HCT116 (cell line): ENCODE measurements around the gene BABAM2. TPM values are rescaled to one million over a fixed set of nuclear protein-coding genes. Genes with fewer than 3 reads are reported as not detected.

Source experiments
- ATAC-seq: fragments of 200-7000 bp; cut with Tn5 transposase; 2 replicates; pipeline ENCODE4 v1.9.1; 2020; ENCODE audit warnings: mild to moderate bottlenecking, moderate library complexity
- BruUV-seq: library from RNA; stranded (reverse); fragments of 400-500 nt; replicated peaks from 2 replicates; lab custom pipeline; 2021; lab: Mats Ljungman, UMichigan
- CTCF ChIA-PET: fragments of 300-600 bp; sonication (Branson Sonifier 250); formaldehyde crosslinking; loops from one replicate; lab custom pipeline; 2021; ENCODE audit warnings: antibody characterized with exemption; lab: Charles Lee
- POLR2A ChIA-PET: fragments of 300-600, 350-600 bp; sonication (Branson Sonifier 250); formaldehyde crosslinking; loops from one replicate; lab custom pipeline; 2021; ENCODE audit warnings: antibody characterized with exemption; lab: Charles Lee
- RAD21 ChIA-PET, 2 experiments: fragments of 300-600 bp; sonication (Branson Sonifier 250); formaldehyde crosslinking; loops; one replicate each; lab custom pipeline; 2023; ENCODE audit warnings: low total read pairs in 2 of 2; ENCODE audit not compliant: uncharacterized antibody in 2 of 2, unreplicated experiment in 2 of 2, low non-redundant PET in 1 of 2; lab: Charles Lee
- DNase-seq: peaks from one replicate; pipeline ENCODE4 v3.0.0-alpha.2; 2010; ENCODE audit warnings: low read depth, low spot score
- H2AFZ ChIP-seq: fragments of 200-600 bp; shearing (Covaris generic), sonication (generic); 2 replicates; pipeline ENCODE4 v1.6.1; 2017; ENCODE audit warnings: low read depth, mixed run types, mixed read lengths, antibody characterized with exemption, low read length; ENCODE audit not compliant: poor library complexity, severe bottlenecking
- H3K27ac ChIP-seq: 2 replicates; pipeline ENCODE4 v1.5.1; 2012; ENCODE audit warnings: low read depth, low read length
- H3K27me3 ChIP-seq: fragments of 200-600 bp; sonication (generic); 2 replicates; pipeline ENCODE4 v1.6.1; 2016; ENCODE audit warnings: mixed run types, low read length, mixed read lengths; ENCODE audit not compliant: insufficient read depth
- H3K36me3 ChIP-seq, 2 experiments: fragments of 200-500 bp in 1 of 2; fragments of 200-600 bp in 1 of 2; sonication (Bioruptor generic) in 1 of 2; sonication (generic) in 1 of 2; 2 replicates each; pipeline versions ENCODE4 v1.5.1 to v1.6.1; 2014 to 2016; ENCODE audit warnings: low read length in 2 of 2, inconsistent platforms in 1 of 2, mixed read lengths in 1 of 2, mixed run types in 1 of 2; ENCODE audit not compliant: insufficient read depth in 2 of 2, control insufficient read depth in 1 of 2
- H3K4me1 ChIP-seq, 2 experiments: fragments of 200-600 bp in 1 of 2; sonication (generic) in 1 of 2; 2 replicates each; pipeline versions ENCODE4 v1.5.1 to v1.6.1; 2012 to 2017; ENCODE audit warnings: low read length in 2 of 2, inconsistent platforms in 1 of 2, mild to moderate bottlenecking in 1 of 2, mixed read lengths in 1 of 2, mixed run types in 1 of 2, moderate library complexity in 1 of 2; ENCODE audit not compliant: insufficient read depth in 2 of 2, control insufficient read depth in 1 of 2
- H3K4me2 ChIP-seq: fragments of 200-600 bp; sonication (generic); 2 replicates; pipeline ENCODE4 v1.6.1; 2017; ENCODE audit warnings: mixed run types, low read length, mixed read lengths
- H3K4me3 ChIP-seq, 2 experiments: fragments of 200-600 bp in 1 of 2; sonication (generic) in 1 of 2; replicated peaks in 1 of 2; 2 replicates each; pipeline ENCODE4 v1.5.1; 2011 to 2016; ENCODE audit warnings: low read length in 2 of 2, control low read depth in 1 of 2, low read depth in 1 of 2, mild to moderate bottlenecking in 1 of 2, mixed read lengths in 1 of 2, mixed run types in 1 of 2
- H3K79me2 ChIP-seq: fragments of 200-600 bp; sonication (generic); 2 replicates; pipeline ENCODE4 v1.6.1; 2017; ENCODE audit warnings: mild to moderate bottlenecking, mixed run types, low read length, moderate library complexity, mixed read lengths; ENCODE audit not compliant: insufficient read depth
- H3K9ac ChIP-seq: fragments of 200-600 bp; sonication (generic); 2 replicates; pipeline ENCODE4 v1.6.1; 2016; ENCODE audit warnings: low read length, mixed read lengths
- H3K9me2 ChIP-seq: fragments of 200-600 bp; sonication (generic), shearing (Covaris generic); 2 replicates; pipeline ENCODE4 v1.6.1; 2017; ENCODE audit warnings: mixed run types, mild to moderate bottlenecking, moderate library complexity; ENCODE audit not compliant: insufficient read depth
- H3K9me3 ChIP-seq, 2 experiments: fragments of 200-500 bp in 1 of 2; fragments of 200-600 bp in 1 of 2; sonication (Bioruptor generic) in 1 of 2; sonication (generic) in 1 of 2; 2 replicates each; pipeline ENCODE4 v1.6.1; 2014 to 2017; ENCODE audit warnings: low read length in 2 of 2, mixed read lengths in 2 of 2, inconsistent platforms in 1 of 2, low read depth in 1 of 2, mild to moderate bottlenecking in 1 of 2, mixed run types in 1 of 2, moderate library complexity in 1 of 2; ENCODE audit not compliant: control insufficient read depth in 1 of 2, insufficient read depth in 1 of 2
- H4K20me1 ChIP-seq: fragments of 200-600 bp; sonication (generic), shearing (Covaris generic); 2 replicates; pipeline ENCODE4 v1.6.1; 2017; ENCODE audit warnings: mixed run types, mild to moderate bottlenecking, moderate library complexity; ENCODE audit not compliant: insufficient read depth
- ATF3 ChIP-seq: IDR thresholded peaks from 2 replicates; pipeline ENCODE4 v1.6.1; 2012
- CEBPB ChIP-seq: IDR thresholded peaks from 2 replicates; pipeline ENCODE4 v1.6.1; 2012; ENCODE audit warnings: low read depth
- EZH2 ChIP-seq: fragments of 200-600 bp; sonication (generic); IDR thresholded peaks from 2 replicates; pipeline ENCODE4 v1.6.1; 2017; ENCODE audit warnings: antibody characterized with exemption, mixed run types
- EZH2phosphoT487 ChIP-seq: fragments of 200-600 bp; IDR thresholded peaks from 2 replicates; pipeline ENCODE4 v1.6.1; 2018; ENCODE audit warnings: antibody characterized with exemption, borderline replicate concordance
- FOSL1 ChIP-seq: IDR thresholded peaks from 2 replicates; pipeline ENCODE4 v1.6.1; 2012; ENCODE audit warnings: low read depth
- POLR2A ChIP-seq: IDR thresholded peaks from 2 replicates; pipeline ENCODE4 v1.7.0; 2011; ENCODE audit warnings: borderline replicate concordance; ENCODE audit not compliant: insufficient read depth, insufficient read length; ENCODE audit errors: extremely low read depth
- SIN3A ChIP-seq: IDR thresholded peaks from 2 replicates; pipeline ENCODE4 v1.6.1; 2012; ENCODE audit warnings: low read depth
- SP1 ChIP-seq: IDR thresholded peaks from 2 replicates; pipeline ENCODE4 v1.6.1; 2012; ENCODE audit warnings: low read depth
- YY1 ChIP-seq: IDR thresholded peaks from 2 replicates; pipeline ENCODE4 v1.6.1; 2011; ENCODE audit warnings: low read length, low read depth, moderate library complexity, mild to moderate bottlenecking; ENCODE audit not compliant: insufficient replicate concordance; ENCODE audit errors: extremely low read depth
- ZFX ChIP-seq: fragments of 450-650 bp; IDR thresholded peaks from 2 replicates; pipeline ENCODE4 v1.6.1; 2017
- intact Hi-C: fragments of 100-400 bp; cut with micrococcal nuclease; formaldehyde crosslinking; loops from 2 replicates; pipeline ENCODE4 v1.10.0; 2022
- total RNA-seq: library from RNA; stranded (reverse); gene quantifications from one replicate; pipeline ENCODE4 v1.2.1, GENCODE V29; 2021; ENCODE audit not compliant: unreplicated experiment

BABAM2 gene
- total RNA-seq, 1 experiment from 2014 or later = 23.8 TPM

GRCh38 chr2:28067602-28068001 lies 177.1 kb downstream of the BABAM2 start:
- CTCF ChIA-PET = no interaction called here
- RAD21 ChIA-PET = no interaction called here
- TF ChIP-seq POLR2A (no peak), FOSL1 (no peak), YY1 (no peak), SIN3A (no peak), EZH2phosphoT487 (no peak), ATF3 (no peak), EZH2 (no peak), ZFX (no peak), SP1 (no peak)
- Histone ChIP-seq H3K4me1 (no peaks in the 10 kb centered on the region), H3K4me2 (no peak overlapping the region), H3K9ac (no peak overlapping the region), H3K27me3 (no peaks in the 10 kb centered on the region), H3K4me3 (no peak overlapping the region), H3K79me2 (no peaks in the 10 kb centered on the region), H3K36me3 (no peaks in the 10 kb centered on the region), H4K20me1 (no peaks in the 10 kb centered on the region), H3K9me2 (no peaks in the 10 kb centered on the region), H3K27ac (no peak overlapping the region), H3K9me3 (no peaks in the 10 kb centered on the region), H2AFZ (no peak overlapping the region)
- intact Hi-C loops = no loop called here
- no TSS peak for BruUV-seq
- POLR2A ChIA-PET = no interaction called here
- no peak for DNase-seq
- no peak for ATAC-seq

- Histone ChIP-seq H3K36me3 (no peaks in the 10 kb centered on the region), H3K9me2 (no peaks in the 10 kb centered on the region), H3K4me3 (no peak overlapping the region), H3K4me2 (no peak overlapping the region), H3K27me3 (no peaks in the 10 kb centered on the region), H3K79me2 (no peaks in the 10 kb centered on the region), H4K20me1 (no peaks in the 10 kb centered on the region), H3K9me3 (no peaks in the 10 kb centered on the region), H2AFZ (no peak overlapping the region), H3K4me1 (no peaks in the 10 kb centered on the region), H3K9ac (no peak overlapping the region), H3K27ac (no peak overlapping the region)
- ChIA-PET RAD21 (no interaction called here), POLR2A (no interaction called here), CTCF (no interaction called here)
- intact Hi-C loops = no loop called here
- TF ChIP-seq CEBPB (0 out of 2 replicates have a peak, but pooled peaks have one; percentile 27), FOSL1 (no peak)
- ATAC-seq (no peak), DNase-seq (no peak)
- no TSS peak for BruUV-seq
Observed at GRCh38 chr2:28068088-28068487, 177.6 kb downstream of the BABAM2 start.
